Measurements from ENCODE around the gene VPS9D1.

Gene VPS9D1, protein sequence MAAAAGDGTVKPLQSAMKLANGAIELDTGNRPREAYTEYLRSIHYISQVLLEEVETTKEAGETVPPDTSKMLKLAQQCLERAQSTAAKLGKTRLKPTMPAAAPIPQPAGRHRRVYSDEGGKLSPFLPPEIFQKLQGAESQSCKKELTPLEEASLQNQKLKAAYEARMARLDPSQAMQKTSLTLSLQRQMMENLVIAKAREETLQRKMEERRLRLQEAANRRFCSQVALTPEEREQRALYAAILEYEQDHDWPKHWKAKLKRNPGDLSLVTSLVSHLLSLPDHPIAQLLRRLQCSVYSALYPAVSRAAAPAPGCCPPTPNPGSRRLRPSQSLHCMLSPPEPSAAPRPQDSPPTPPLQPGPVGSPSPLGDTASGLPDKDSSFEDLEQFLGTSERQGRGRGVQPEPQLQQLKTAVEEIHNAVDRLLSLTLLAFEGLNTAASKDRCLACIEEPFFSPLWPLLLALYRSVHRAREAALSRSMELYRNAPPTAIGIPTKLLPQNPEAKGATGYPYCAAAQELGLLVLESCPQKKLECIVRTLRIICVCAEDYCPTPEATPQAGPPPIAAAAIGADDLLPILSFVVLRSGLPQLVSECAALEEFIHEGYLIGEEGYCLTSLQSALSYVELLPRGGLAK

DNA sequence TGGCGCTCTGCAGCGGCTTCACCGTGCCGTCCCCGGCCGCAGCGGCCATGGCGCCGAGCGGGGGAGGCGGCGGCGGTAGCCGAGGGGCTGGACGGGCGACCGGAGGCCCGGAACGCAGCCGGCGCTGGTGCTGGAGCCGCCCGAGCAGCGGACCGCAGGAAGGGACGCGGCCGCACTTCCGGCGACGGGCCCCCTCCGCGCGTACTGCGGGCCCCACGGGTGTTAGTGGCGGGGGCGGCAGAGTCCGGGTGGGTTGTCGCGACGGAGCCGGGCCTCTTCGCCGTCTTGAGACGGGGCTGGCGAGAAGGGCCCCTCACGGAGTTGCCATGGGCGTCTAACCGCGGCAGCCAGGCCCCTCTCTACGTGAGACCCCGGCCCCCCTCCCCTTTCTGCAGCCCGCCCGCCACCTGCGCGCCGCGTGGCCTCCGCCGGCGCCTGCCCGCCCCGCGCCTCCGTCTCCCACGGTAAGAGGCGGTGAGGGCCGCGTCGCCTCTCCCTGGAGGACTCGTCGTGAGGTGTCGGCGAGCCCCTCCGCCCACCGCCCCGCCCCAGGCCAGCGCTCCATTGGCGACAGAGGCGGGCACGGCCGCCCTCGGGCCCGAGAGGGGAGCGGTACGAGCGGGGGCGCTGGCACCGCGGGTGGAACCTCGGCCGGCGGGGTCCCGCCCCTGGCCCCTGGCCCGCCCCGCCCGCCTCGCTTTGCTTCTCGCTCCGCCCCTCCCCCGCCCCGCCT lies at the start of gene VPS9D1, which contains the start of gene ZNF276:
Gene VPS9D1, minus strand, starts transcription at position 86 of the 733 bp plus-strand sequence. Its CDS starts 37 bp downstream, at position 49.
Gene ZNF276, plus strand, starts transcription at position 725 of the 733 bp plus-strand sequence. CDS start 104 bp downstream, outside the sequence.
- DNase-seq = peak; percentile 76 to 86

DNA sequence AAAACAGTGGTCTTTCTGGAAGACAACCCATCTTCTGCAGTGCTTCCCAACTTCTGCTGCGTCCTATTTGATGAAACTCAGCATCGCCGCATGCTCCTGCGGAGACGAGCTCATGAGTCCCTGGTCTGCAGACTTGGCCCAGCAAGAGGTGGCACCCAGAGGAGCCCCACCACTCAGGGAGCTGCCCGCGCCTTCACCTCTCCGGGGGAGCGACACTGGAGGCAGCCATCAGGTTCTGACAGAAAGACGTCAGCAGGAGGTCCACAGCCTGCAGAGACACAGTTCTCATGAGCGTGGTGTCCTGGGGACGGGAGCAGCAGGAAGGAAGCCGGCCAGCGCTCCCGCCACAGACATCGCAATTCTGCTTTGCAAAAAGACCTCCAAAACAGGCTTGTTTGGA lies 49.7 kb upstream of the VPS9D1 start:
- DNase-seq = no peak

DNA sequence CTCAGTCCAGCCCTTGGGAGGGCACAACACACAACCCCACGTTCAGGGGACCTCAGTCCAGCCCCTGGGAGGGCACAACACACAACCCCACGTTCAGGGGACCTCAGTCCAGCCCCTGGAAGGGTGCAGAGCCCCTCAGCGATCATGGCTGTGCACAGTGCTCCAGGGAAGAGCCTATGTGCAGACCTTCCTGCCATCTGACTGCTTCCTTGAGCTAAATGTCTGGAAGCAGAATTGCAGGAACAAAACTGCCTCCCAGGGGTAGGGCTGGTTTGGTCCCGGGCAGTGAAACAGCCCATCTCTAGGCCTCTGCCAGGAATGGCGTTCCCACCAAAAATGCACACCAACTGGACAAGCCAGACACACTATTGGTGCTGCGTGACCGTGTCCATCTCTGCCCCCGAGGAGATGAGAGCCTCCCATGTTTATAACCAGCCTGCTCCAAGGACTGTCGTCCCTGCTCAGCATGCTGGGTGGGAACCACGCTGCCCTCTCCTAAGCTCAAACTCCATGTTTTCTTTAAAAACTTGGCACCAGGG lies 44.7 kb upstream of the VPS9D1 start:
- no peak for DNase-seq

DNA sequence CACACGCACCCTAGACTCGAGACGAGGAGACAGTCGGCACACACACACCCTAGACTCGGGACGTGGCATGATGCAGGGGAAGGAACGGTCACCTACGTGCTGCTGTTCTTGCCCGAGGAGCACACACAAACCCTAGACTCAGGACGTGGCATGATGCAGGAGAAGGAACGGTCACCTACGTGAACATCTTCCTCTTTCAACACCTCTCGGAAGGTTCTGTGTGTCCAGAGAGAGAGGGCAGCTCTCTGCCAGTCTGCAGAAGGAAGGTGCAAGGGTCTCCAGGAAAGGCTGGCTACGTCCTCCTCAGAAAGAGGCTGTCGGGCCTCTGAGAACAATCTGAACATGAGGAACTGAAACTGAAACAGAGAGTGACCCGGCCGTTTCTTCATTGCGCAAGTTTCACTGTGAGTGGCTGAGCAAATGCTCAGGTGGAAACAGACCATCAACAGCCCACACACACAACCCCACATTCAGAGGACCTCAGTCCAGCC lies 44.1 kb upstream of the VPS9D1 start:
- DNase-seq = peak; percentile 93 to 96

DNA sequence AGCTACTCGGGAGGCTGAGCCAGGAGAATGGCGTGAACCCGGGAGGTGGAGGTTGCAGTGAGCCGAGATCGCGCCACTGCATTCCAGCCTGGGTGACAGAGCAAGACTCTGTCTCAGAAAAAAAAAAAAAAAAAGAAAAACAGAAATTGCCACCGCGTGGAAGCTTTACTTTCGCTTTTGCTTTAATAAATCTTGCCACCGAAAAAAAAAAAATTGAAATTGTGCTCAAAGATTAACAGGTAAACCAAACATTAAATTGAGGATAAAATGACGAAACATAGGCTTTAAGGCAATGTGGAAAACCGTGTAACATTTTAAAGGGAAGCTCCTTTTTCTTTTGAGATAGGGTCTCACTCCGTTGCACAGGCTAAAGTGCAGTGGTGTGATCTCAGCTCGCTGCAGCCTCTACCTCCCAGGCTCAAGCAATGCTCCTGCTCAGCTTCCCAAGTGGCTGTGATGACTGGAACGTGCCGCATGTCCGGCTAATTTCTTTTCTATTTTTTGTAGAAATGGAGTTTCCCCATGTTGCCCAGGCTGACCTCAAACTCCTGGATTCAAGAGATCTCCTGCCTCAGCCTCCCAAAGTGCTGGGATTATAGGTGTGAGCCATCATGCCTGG lies 40.7 kb upstream of the VPS9D1 start:
- peak; percentile 16 to 30 for DNase-seq

DNA sequence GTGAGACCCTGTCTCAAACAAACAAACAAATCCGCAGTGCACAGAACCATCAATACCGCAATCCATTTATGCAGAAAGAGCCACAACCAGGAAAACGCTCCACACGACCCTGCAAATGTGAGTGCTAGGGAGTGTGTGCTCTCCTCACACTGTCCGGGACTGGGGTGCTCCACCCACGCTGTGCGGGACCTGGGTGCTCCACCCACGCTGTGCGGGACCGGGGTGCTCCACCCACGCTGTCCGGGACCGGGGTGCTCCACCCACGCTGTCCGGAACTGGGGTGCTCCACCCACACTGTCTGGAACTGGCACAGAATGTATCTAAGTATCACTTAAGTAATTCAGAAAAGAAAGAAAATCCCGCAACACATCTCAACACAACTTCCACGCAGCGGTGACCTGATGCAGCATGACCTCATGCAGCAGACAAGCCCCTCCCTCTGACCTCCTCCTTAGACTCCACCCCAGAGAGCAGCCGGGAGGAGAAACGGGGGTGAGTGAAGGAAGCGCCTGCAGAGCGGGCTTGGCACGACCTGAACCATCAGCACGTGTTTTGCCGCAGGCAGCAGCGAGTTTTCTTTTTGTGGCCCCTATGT lies 39.1 kb upstream of the VPS9D1 start:
- peak; percentile 21 to 38 for DNase-seq

DNA sequence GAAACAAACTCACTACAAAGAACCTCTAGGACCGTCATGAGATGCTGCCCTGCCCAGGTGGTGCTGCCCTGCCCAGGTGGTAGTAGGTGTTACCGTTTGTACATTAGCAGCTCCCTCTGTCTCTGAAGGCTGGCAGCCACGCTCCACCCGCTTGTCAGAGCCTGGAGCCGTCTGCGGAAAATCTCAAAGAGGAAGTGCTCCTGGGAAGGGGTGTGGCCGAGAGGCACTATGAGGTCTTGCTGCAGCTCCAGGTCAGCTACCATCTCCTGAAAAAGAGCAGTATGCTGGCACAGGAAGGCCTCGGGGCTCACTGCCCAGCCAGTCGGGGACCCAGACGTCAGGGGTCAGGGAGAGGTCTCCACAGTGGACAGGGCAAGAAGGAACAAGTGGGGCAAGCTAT lies 28.9 kb upstream of the VPS9D1 start:
- peak; percentile 69 for DNase-seq

DNA sequence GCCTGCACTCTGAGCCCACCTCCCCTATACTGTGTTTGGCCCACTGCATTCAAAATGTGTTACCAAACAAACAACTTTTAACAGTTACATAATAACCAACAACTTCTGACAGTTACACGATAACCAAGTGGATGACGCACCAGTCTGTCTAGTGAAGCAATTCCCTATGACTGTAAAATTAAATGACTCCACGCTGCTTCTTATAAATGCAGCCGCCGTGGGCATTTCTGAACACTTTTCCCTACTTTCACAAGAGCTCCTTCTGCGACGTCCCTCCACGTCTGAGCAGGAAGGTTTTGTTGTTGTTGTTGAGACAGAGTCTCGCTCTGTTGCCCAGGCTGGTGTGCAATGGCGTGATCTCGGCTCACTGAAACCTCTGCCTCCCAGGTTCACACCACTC lies 28.2 kb upstream of the VPS9D1 start:
- DNase-seq = peak; percentile 65 to 91

DNA sequence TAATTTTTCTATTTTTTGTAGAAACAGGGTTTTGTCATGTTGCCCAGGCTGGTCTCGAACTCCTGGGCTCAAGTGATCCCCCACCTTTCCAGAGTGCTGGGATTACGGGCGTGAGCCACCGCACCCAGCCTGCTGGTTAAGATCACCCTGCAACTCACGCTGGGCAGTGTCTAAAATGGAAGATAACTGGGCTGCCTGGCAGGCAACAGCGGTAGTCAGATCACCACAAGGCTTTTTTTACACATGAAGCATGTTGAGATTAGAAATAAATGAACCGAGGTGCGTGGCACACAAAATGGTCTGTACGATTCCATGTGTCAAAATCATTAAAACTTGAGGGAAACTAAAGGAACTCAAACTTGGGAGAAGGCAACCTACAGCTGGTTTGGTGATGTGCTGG lies 27.4 kb upstream of the VPS9D1 start:
- no peak for DNase-seq

DNA sequence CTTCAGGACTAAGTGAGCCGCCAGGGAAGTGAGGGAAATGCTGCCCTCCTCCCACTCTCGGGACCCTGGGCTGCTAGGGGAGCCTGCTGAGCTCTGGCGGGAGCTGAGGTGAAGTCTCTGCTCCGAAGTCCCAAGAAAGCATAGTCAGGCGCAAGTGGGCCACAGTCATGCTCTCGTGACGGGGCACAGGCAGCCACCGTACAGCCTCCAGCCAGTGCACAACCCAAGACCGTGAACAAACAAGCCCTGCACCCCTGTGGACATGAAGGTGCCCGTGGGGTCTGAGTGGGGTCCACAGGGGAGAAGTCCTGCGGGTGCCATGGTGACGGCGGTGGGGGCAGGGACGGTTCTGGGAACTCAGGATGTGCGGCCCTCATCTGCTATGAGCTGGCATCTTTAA lies 25.3 kb upstream of the VPS9D1 start:
- no peak for DNase-seq

DNA sequence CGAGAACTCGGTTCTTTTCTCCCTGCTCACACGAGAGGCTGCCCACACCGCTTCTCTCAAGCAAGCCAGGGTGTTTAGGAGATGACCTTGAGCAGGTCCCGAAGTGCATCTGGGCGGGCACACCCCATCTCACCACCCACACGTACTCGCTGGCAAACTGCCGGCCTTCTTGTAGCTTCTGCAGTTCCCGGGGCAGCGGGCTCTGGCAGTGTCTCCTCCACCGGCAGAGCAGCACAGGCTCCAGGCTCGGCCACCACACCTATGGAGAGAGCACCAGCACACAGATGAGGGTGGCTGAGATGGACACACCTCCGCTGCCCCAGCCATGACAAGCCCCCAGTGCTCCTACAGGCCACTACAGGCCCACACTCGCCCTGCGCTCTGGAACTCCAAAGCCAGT lies 24.1 kb upstream of the VPS9D1 start:
- DNase-seq = no peak

DNA sequence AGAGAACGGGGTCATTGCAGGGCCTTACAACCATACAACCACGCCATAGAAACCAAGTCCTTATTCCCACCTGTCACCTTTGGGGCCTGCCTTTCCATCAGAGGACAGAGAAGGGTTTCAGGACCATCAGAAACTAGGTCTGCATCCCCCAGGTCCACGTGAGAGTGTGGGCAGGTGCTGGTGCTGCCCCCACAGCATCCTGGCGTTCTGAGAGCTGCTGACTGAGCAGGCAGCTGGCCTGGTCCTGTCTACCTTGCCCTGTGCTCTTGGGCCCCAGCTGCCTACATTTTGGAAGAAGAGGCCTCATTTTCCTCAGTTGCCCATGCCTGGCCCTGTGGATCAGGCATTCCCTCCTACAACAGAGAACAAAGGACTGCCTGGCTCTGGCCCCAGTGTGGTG lies 22.2 kb upstream of the VPS9D1 start:
- DNase-seq = no peak

DNA sequence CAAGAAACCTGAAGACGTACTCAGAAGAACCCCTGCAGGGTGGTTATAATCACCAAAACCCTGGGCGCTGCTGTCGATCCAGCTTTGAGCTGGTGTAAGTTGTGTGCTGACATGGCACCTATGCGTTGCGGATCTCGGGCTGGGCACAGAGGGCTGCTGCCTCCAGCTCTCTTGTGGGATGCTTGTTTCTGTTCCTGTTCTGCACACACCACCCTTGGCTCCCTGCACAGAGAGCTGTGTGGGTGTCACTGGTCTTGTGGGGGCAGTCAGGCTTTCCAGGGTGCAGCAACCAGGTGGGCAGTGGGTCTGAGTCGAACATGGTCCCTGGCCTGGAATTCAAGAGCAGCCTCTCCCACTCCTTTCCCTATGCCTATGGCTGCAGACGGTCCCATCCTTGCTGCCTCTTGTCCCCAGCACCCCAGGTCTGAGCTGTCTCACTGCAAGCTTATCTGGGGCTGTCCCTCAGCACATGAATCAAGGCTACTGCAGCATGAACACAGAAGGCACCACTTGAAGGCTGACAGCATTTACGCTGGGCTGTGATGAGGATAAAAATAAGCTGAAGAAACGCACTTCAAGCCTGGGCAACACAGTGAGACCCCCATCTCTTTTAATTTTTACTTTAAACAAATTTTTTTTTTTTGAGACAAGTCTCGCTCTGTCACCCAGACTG lies 20.8 kb upstream of the VPS9D1 start:
- peak; percentile 42 to 83 for DNase-seq

DNA sequence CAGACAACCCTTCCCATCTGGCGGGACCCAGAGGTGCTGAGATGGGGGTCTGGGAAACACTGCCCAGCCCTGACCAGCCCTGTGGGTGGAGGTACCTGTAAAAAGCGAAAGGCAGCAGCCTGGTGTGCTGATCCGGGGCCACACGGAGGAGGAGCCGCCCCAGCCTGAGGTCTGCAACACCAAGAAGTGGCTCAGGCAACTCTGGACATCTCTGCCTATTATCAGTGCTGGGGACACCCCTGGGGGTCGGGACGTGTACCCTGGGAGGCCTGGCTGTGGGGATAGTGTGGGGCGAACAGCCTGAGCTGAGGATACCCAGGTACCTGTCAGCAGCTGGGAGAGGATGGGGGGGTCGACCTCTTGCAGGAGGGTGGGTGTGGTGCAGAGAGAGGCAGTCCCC lies 18.7 kb upstream of the VPS9D1 start:
- no peak for DNase-seq

DNA sequence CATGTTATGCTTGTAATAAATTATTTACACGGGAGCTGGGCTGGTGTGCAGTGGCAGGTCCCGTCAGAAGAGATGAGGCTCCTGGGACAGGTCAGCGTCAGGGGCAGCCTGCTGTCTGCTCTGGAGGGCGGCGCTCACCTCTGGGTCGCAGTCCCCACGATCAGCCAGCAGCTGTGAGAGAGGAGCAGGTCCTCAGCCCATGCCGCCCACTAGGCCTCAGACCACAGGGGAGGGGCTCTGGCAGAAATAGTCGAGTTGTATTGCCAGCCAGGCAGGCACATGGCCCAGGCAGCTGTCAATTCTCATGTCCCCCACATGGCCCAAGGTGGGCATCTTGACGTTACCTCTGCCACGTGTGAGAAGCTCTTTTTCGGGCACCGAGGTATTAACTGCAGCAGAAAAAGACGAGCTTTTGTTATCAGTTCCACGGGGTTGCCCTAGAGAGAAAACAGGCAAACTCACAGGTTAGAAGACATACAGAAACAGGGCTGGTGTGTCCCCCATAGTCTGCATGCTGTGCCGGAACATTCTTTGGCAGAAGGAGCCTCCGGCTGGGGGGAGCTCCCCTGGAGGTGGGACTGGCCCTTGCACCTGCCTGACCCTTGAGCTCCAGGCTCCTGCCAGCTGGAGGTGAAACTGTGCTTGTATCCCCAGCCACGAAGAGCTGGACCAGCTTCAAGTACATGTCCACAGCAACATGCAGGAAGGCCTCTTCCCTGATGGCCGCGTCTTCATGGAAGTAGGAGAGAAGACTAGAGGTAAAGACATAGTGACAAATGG lies 18.0 kb upstream of the VPS9D1 start:
- no peak for DNase-seq

DNA sequence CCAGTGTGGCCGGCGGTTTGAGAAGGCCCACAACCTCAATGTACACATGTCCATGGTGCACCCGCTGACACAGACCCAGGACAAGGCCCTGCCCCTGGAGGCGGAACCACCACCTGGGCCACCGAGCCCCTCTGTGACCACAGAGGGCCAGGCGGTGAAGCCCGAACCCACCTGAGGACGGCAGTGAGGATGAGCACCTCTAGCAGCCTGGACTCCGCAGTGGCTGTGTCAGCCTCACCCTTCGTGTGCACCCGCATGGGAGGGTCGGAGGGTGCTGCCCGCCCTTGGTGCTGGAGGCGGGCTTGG lies 17.3 kb upstream of the VPS9D1 start:
- DNase-seq = no peak

DNA sequence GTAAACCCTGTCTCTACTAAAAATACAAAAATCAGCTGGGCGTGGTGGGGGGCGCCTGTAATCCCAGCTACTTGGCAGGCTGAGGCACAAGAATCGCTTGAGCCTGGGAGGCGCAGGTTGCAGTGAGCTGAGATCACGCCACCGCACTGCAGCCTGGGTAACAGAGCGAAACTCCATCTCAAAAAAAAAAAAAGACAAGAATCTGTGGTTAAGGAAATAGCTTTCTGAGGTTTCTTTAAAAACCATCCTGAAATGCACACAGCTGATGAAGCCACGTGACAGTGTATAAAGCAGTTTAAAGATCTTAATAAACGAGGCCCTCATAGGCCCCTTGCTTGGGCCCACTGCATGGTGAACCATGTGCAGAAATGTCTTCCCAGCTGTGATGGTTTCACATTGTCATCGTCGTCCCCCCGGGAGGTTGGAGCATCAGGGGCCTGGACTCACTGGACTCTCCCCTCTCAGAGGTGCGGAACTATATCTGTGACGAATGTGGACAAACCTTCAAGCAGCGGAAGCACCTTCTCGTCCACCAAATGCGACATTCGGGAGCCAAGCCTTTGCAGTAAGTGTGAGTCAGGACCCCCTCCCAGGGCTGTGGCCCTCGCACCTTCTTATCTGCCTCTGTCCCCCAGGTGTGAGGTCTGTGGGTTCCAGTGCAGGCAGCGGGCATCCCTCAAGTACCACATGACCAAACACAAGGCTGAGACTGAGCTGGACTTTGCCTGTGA lies 16.8 kb upstream of the VPS9D1 start:
- DNase-seq = no peak

DNA sequence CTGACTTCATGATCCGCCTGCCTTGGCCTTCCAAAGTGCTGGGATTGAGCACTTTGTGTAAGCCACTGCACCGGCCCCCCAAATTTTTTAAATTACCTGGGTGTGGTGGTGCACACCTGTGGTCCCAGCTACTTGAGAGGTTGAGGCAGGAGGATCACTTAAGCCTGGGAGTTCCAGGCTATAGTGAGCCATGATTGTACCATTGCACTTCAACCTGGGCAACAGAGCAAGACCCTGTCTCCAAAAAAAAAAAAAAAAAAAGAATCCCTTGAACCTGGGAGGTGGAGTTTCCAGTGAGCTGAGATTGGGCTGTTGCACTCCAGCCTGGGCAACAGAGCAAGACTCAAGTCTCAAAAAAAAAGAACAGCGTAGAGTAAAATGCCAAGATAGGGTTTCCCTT lies 15.9 kb upstream of the VPS9D1 start:
- DNase-seq = no peak

DNA sequence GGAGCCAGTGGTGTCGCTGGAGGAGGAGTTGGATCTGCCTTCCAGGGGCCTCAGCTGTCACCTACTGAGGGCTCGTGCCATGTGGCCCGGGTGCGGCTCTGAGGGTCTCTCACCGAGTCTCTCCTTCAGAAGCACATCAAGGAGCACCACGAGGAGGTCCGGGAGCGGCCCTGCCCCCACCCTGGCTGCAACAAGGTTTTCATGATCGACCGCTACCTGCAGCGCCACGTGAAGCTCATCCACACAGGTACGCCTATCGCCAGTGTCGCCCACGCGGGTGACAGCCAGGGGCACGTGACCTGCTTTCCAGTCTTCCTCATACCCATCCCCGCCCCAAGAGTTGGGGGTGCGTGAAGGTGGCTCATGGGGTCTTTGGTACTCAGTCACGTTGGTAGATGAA lies 13.1 kb upstream of the VPS9D1 start:
- DNase-seq = no peak

DNA sequence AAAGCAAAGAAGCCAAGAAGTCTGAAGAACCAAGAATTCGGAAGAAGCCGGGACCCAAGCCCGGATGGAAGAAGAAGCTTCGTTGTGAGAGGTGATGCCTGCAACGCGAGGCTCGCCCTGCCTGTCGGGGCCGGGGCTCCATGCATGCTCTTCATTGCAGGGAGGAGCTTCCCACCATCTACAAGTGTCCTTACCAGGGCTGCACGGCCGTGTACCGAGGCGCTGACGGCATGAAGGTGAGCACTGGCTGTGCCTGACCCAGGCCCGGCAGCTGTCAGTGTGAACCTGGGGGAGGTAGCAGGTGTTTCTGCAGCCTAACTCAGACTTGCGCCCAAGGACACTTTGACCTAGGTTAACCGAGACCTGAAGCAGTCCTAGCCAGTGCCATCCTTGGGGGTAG lies 12.6 kb upstream of the VPS9D1 start:
- DNase-seq = no peak

DNA sequence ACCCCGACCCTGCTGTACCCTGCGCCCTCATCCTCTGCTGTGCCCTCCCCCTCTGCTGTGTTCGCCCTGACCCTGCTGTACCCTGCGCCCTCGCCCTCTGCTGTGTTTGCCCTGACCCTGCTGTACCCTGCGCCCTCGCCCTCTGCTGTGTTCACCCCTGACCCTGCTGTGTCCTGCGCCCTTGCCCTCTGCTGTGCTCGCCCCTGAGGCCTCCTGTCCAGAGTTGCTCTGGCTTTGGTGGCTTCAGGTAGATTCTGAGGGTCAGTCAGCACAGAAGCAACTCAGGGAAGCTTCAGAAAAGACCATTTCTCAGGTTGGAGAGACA lies 12.2 kb upstream of the VPS9D1 start:
- no peak for DNase-seq
